GM21447 (cell line): Measurements from ENCODE around the gene ACCS.

Experiments used
- ATAC-seq: cut with Tn5 transposase; IDR thresholded peaks from one replicate; pipeline ENCODE4 v1.9.1; 2021; ENCODE audit not compliant: unreplicated experiment

The ACCS gene

GRCh38 chr11:44085330-44085729 lies 19.3 kb downstream of the ACCS start:
- no peak for ATAC-seq

GRCh38 chr11:44088377-44088776 lies 22.3 kb downstream of the ACCS start:
- no peak for ATAC-seq

- no peak for ATAC-seq
Observed at GRCh38 chr11:44088871-44089270, 22.8 kb downstream of the ACCS start.

GRCh38 chr11:44090539-44090938 lies 24.5 kb downstream of the ACCS start:
- ATAC-seq, result no peak

- ATAC-seq, result no peak
Observed at GRCh38 chr11:44094260-44094868, 28.3 kb downstream of the ACCS start.

GRCh38 chr11:44095506-44096359 lies 29.7 kb downstream of the ACCS start, which contains the start of gene EXT2:
EXT2 (plus strand) TSS chr11:44095678; CDS start chr11:44107713, 12,035 bp downstream.
- ATAC-seq, result peak; percentile 88

- peak; percentile 6 for ATAC-seq
Observed at GRCh38 chr11:44096360-44097185, 30.5 kb downstream of the ACCS start.

- no peak for ATAC-seq
Observed at GRCh38 chr11:44097821-44098220, 31.8 kb downstream of the ACCS start.

GRCh38 chr11:44101098-44101497 lies 35.0 kb downstream of the ACCS start:
- ATAC-seq, result no peak

- ATAC-seq, result no peak
Observed at GRCh38 chr11:44104481-44105294, 38.6 kb downstream of the ACCS start.

GRCh38 chr11:44108260-44108659 lies 42.2 kb downstream of the ACCS start:
- no peak for ATAC-seq

GRCh38 chr11:44110231-44110679 lies 44.2 kb downstream of the ACCS start:
- peak; percentile 97 for ATAC-seq

GRCh38 chr11:44112091-44112821 lies 46.2 kb downstream of the ACCS start:
- ATAC-seq, result no peak

- ATAC-seq, result no peak
Observed at GRCh38 chr11:44113018-44113417, 46.9 kb downstream of the ACCS start.

GRCh38 chr11:44113572-44113971 lies 47.5 kb downstream of the ACCS start:
- no peak for ATAC-seq

- no peak for ATAC-seq
Observed at GRCh38 chr11:44116234-44116830, 50.3 kb downstream of the ACCS start.

- ATAC-seq, result no peak
Observed at GRCh38 chr11:44120169-44120568, 54.1 kb downstream of the ACCS start.

GRCh38 chr11:44125598-44125997 lies 59.5 kb downstream of the ACCS start:
- no peak for ATAC-seq

- ATAC-seq, result no peak
Observed at GRCh38 chr11:44126304-44126703, 60.2 kb downstream of the ACCS start.
